ENCODE data around the gene UBN1.

The UBN1 gene, protein sequence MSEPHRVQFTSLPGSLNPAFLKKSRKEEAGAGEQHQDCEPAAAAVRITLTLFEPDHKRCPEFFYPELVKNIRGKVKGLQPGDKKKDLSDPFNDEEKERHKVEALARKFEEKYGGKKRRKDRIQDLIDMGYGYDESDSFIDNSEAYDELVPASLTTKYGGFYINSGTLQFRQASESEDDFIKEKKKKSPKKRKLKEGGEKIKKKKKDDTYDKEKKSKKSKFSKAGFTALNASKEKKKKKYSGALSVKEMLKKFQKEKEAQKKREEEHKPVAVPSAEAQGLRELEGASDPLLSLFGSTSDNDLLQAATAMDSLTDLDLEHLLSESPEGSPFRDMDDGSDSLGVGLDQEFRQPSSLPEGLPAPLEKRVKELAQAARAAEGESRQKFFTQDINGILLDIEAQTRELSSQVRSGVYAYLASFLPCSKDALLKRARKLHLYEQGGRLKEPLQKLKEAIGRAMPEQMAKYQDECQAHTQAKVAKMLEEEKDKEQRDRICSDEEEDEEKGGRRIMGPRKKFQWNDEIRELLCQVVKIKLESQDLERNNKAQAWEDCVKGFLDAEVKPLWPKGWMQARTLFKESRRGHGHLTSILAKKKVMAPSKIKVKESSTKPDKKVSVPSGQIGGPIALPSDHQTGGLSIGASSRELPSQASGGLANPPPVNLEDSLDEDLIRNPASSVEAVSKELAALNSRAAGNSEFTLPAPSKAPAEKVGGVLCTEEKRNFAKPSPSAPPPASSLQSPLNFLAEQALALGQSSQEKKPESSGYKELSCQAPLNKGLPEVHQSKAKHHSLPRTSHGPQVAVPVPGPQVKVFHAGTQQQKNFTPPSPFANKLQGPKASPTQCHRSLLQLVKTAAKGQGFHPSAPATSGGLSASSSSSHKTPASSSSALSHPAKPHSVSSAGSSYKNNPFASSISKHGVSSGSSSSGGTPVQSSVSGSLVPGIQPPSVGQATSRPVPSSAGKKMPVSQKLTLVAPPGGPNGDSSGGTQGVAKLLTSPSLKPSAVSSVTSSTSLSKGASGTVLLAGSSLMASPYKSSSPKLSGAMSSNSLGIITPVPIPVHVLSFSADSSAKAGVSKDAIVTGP (N-terminal part only)

DNA sequence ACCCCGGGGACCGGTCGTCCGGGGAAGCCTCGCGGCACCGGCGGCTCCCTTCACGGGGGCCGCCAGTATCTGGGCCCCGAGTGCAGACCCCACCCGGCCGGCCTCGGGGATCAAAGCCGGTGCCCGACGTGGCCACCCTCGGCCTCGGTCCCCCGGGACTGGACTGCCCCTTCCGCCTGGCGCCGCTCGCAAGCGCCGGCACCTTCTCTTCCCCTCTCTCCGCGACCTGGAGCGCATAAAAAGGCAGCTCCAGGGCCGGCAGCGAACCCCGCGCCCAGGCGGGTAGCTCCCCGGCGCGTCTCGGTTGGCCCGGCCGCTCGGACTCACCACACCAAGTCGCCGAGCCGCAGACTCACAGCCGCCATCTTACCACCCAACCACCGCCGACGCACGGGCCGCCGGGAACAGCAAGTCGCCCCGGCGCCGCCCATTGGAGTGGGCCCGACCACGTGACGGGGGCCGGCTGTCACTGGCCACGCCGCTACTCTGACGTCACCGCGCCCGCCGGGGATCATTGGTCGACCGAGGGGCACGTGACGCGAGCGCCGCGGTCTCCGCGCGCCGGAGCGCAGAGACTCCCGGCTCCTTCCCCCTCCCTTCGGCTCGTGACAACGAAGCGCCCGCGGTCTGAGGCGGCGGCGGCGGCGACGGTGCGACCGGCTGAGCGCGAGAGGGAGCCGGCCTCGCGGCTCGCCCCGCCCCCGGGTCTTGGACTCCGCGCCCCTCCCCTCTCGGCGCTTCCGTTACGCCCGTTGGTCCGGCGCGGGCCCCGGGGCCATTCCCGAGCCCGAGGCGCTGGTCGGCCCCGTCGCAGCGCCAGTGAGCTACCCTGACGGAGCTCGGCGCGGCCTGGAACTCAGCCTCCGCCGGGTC is at the start of gene UBN1, which contains the start of gene GLYR1:
TSS of gene UBN1 (plus strand) at position 581 of the 873 bp plus-strand sequence. CDS start 5,437 bp downstream, outside the sequence.
TSS of gene GLYR1 (minus strand) at position 388 of the 873 bp plus-strand sequence. CDS start at position 365, 23 bp downstream.
- peak; percentile 93 for DNase-seq (ENCODE audit: low spot score)

DNA sequence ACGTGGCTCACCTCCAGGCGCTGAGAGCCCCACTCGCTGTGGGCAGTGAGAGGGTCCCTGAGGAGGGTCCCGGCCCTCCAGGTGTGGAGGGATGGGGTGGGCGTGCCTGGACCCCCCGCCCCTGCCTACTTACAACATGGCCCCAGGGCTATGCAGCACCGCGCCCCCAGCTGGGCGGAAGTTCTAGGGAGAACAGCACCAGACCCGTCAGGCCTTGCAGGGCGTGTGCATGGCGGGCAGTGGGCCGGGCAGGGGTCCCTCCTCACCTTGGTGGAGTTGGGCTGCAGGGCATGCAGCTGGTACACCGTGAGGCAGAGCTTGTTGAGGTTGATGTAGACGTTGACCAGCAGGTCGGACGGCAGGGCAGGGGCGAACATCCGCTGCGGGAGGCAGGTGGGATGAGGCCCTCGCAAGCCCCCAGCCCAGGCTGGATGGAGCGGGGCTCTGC is 49.5 kb upstream of the UBN1 start:
- DNase-seq (ENCODE audit: low spot score), result no peak

DNA sequence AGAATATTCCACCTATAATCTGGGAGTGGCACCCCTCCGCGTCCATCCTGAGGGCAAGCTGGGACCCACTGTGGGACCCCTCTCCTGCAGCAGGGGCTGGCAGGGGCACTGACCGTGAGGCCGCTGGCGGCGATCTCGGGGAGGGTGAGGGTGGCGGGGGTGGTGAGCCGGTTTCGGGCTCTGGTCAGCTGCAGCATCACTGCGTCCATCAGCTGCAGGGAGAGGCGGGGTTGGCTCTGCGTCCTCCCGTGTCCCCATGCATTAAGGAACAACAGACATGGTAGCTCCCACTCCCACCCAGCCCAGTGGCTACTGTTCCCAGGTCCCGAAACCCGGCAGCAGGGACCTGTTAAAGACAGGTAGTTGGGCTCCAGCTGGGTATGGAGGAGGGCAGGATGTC is 48.8 kb upstream of the UBN1 start:
- DNase-seq (ENCODE audit: low spot score), result no peak

DNA sequence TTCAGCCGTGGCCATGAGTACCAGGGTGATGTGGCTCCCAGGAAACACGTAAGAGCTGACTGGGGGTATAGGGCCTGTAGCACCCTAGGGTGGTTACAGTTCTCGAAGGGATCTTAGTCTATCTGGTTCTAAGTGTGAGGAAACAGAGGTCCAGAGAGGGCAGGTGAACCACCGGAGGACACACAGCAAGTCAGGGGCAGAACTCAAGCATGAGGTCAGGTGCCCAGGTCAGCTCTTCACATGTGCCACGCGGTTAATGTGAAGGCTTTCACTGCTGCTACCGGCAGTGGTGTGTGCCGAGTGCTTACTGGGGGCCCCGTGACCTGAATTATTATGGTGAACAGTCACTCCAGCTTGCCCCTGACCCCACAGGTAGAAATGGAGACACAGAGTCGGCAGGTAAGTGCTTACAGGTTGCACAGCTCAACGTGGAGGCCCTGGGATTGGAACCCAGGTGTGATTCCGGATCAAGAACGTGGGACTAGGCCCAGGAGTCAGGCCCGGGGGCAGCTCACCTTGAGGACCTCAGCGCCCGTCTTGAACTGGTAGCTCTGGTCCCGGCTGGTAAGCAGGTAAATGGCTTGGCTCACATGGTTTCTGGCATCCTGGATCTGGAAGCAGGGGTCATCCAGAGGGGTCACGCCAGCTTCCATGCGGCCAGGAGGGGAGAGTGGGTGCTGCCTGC is 48.0 kb upstream of the UBN1 start:
- DNase-seq (ENCODE audit: low spot score), result no peak

DNA sequence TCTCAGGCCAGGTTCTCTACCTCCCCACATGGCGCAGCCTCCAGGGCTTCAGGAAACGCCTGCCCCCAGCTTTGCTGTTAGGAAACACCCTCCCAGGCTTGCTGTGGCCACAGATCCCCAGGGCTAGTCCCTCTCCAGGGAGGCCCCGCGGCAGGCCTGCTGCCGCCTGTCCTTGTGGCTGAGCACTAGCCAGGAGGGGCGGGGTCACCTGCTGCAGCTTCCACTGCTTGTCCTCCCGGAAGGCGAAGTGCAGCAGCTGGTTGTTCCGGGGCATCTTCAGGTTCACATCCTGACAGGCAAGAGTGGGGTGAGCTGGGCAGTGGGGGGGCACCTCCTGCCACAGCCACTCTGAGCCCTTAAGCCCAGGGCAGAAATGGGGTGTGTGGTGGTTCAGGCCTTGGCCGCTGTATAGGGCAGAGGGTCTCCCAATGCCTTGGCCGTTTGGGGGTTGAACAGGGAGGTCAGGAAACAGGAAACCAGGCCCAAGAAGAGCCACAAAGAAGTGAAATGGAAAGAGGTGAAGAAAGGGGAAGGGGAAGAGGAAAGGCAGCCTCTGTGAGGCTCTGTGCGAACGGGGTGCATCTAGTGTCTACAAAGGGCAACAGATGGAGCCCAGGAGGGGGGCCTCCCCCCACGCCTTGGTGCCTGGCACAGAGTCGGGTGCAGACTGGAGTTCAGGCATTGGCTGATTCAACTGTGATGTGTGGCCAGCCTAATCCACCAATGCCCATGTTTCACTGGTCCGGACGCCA is 46.8 kb upstream of the UBN1 start:
- DNase-seq (ENCODE audit: low spot score), result peak; percentile 96

DNA sequence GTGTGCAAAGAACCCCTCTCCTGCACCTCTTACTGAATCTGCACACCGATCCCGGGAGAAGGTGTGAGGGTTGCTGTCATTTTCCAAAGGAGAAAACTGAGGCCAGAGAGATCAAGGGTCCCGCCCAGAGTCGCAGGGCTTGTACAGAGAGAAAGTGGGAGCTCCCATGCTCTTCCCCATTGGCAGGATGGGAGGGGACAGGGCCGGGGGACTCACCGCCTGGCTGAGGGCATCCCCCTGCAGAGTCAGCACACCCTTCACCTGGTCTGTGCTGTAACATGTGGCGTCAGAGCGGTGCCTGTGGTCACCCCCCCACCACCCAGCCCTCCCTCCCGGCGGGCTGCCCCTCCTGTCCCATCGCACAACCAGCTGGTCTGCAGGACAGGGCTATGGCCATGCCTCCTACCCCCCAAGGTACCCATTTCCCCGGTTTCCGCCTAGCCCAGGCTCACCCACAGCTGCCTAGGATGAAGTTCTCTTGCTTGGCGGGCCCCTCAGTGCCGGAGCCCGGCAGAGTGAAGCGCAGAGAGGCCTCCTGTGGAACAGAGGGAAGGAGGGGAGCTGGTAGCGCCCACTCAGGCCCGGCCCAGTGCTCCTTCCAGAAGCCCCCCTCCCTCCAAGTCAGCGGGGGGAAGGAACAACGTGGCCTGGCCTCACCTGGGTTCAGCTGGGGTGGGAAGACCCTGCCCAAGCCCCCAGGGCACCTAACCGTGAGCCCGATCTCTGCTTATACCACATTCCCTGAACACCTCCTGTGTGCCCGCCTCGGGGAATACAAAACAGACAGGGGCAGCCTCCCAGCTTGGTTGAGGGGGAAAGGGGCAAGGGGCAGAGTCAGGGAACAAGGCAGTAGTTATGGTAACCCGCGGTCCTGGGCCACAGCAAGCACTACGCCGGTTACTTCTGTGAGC is 46.0 kb upstream of the UBN1 start:
- no peak for DNase-seq (ENCODE audit: low spot score)

DNA sequence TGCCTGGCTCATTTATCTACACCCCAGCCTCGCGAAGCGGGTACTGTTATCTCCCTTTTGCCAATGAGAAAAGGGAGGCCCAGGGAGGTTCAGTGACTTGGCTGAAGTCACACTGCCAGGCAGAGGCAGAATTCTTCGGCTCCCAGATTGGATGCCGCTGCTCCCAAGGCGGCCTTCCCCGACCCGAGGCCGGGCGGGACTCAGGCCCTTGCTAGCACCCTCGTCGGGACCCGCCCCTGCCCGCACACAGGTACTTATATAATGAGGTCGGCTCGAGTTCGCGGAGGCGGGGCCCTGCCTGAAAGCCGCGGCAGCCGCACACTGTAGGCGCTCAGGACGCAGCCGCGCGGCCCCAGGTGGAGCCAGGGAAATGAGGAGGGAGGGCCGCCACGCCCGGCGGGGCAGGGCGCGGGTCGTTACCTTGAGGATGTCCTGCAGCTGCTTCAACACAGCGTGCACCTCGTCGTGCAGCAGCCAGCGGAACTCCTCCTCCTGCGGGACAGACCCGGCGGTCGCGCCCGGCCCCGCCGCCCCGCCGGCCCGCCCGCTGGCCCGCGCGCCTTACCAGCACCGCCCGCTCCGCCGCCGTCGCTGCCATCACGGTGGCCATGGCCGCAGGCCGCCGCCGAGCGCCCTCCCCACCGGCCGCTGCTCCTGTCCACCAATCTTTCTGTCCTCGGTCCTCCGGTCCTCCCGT is 45.2 kb upstream of the UBN1 start, which contains the start of gene ROGDI:
TSS of gene ROGDI (minus strand) at position 672 of the 697 bp plus-strand sequence. CDS start at position 610, 62 bp downstream.
- peak; percentile 42 for DNase-seq (ENCODE audit: low spot score)

DNA sequence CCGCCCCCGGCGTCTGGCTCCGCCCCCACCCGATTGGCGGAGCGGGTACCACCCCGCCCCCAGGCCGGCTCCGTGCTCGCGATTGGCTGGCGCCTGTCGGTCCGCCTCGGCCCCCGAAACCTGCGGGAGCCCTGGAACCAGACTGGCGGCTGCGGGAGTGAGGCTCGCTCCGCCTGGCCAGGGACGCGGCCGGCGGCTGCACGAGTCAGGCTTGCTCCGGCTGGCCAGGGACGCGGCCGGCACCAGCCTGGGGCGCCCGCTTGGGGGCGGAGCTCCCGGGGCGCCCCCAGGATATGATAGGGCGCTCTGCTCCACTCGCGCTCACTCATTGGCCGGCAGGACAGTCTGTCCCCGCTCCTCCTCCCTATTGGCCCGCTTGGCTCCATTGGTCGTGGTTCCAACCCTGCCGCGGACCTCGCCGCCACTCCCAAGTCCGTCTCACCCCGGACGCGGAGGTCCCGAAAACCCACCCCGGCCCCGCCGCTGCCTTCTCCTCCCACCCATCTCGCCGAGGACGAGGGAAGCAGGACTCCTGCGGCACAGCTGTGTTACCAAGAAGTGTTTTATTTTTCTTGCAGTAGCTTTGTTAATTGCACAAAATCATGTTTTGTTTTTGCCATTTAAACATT is 44.5 kb upstream of the UBN1 start:
- DNase-seq (ENCODE audit: low spot score), result peak; percentile 92

DNA sequence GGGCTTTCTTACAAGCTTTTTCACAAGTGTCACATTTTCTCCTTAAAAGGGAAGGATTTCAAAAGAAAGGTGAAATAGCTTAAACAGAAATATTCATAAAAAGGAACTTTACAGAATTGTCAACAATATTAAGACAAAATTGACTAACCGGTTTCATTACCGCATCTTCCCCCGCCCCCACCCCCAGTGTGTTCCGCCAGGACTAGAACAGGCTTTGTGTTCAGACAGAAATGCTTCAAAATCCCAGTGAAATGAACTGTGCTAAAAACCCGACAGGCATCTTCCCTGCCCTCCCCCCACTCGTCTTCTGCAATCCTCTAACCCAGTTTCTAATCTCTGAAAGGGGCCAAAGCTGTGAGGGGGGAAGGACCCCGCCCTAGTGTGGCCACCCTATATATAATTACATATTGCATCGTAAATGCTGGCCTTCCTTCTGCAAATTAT is 43.9 kb upstream of the UBN1 start:
- no peak for DNase-seq (ENCODE audit: low spot score)

DNA sequence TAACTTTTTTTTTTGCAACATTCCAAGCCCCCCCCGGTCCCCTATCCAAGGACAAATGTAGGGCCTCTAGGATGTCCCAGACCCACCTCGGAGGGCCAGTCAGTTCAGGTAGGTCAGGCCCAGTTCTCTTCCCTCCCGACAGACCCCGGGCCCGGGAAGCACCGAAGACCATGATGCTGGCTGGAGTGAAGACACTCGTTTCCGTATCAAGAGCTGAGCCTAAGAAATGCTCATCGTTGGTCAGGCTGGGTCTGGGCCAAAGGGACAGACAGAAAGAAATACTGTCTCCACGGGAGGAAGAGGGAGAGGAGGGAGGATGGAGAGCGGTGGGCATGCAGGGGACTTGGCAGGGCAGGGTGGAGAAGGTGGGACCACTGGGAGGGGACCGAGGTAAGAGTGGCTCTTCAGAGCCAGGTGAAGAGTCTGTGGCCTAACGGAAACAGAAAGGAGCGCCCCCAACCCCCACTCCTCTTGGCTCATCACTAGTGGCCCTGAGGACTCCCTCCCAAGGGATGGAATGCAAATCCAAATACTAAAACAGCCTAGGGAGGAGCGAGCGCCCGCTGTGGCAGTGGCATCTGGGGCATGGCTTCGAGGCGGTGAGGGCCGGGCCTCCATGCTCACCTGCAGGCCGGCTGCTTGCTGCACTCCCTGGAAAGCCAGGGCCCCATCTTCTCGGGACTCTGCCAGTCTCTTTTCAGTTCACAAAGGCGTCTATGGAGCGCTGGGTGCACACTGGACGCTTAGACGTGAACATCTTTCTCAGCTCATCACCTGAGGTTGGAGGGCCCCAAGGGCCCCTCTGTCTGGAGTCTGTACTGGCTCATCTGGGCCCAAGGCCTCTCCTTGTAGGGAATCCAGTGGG is 43.2 kb upstream of the UBN1 start:
- DNase-seq (ENCODE audit: low spot score), result no peak

DNA sequence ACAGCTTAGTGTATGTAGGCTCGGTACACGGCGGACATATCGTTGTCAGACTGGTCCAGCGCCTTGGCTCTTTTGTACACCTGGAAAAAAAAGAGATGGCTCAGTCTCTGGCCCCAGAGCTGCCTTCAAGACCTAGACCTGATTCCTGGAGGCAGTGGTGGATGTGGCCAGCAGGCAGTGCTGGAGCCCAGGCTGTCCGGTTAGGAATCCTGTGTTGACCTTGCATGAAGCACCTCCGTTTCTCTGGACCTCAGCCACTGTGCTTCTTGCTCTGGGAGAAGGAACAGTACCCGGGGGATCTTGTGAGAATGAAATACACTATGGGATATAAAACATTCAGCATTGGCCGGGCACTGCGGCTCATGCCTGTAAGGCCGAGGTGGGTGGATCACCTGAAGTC is 42.0 kb upstream of the UBN1 start:
- no peak for DNase-seq (ENCODE audit: low spot score)

DNA sequence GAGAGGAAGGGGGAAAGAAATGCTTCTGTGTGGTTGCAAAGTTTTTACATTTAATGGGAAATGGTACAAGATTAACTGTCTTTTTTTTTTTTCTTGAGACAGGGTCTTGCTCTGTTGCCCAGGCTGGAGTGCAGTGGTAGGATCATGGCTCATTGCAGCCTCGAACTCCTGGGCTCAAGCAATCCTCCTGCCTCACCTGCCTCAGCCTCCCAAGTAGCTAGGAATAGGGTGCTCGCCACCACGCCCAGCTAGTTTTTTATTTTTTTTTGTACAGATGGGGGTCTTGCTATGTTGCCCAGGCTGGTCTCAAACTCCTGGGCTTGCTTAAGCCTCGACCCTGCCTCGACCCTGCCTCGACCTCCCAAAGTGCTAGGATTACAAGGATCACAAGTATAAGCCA is 41.0 kb upstream of the UBN1 start:
- no peak for DNase-seq (ENCODE audit: low spot score)

DNA sequence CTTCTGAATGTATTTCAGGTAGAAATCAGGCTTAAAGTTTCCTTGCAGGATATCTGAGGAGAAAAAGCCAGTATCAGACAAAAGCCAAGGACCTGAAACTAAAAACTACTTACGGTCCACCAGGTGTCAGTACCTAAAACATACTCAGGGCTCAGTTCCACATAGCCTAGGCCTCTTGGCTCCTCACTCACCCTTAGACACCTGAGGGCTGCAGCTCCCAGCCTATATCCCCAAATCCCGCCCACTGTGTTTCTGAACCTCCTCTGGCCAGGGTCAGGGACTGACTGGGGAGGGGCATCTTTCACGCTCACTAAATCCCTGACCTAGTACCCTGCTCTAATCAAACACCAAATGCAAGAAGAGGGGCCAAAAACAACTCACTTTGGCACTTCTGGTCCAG is 36.0 kb upstream of the UBN1 start:
- no peak for DNase-seq (ENCODE audit: low spot score)

DNA sequence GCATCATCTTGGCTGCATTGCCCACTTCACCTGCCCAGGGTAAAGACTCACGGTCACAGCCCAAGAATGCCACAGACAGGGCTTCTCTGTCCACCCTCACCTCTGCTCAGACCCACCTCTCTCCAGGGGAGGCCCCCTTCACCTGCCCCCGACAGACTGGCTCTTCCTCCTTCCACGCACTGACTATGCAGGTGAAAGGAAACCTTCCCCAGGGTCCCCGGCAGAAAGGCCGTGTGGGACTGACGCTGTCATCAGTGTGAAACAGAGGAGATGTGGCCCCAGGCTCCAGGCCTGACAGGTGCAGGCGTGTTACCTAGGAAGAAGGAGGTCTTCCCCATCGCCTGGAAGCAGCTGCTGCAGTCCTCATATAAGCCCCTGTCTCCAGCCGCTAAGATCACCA is 35.5 kb upstream of the UBN1 start:
- DNase-seq (ENCODE audit: low spot score), result no peak

DNA sequence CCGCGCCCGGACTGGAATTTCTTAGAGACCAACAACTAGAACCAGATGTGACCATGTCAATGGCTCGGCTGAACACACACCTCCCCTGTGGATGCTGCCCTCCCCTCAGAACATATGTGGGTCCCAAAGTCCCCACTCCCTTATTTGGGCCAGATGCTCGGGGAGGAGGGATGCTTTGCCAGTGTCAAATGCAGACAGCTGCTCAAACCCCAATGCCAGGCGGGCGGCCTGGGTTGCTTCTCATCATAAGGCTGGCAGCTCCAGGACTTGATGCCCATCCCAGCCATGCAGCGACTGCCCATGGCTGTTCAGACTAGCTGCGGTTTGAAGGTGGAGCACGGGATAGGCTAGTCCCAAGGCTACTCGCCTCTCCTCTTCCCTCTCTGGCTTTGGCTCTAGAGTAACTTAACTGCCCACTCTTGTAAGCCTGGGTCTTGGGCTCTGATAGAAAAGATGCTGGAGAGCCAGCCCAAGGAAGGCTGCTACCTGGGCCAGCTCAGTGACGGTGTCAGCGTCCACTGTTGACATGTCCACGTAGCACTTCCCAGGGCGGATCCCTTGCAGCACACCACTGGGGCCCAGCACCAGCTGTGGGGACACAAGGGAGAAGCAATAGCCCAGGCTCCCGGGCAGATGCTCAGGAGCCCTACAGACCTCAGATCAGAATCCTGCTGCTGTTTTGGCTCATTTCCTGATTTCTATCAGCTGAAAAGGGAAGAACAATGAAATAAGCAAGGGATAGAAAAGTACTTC is 33.9 kb upstream of the UBN1 start:
- no peak for DNase-seq (ENCODE audit: low spot score)

DNA sequence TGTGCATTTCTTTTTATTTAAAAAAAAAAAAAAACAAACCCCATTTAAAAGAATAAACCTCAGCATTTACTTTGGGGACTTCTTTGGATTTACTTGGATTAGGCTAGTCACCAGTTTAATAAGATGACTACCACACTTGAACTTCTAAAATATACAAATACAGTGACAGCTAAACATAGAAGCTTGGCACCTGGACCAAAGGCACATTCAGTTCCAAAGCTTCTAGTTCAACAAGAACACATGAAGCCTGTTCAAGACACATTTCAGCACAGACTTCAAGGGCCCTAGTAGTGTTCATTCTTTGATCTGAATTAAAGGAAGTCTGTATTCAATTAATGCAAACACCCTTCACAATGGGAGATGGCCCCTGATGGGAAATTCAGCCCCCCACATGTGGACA is 33.2 kb upstream of the UBN1 start:
- DNase-seq (ENCODE audit: low spot score), result no peak
